Measurements from ENCODE around the gene GULP1. TPM values are rescaled to one million over a fixed set of nuclear protein-coding genes. Genes with fewer than 3 reads are reported as not detected.

GULP1 gene
- total RNA-seq, 1 donor from 2014 or later: 39.4 TPM

DNA sequence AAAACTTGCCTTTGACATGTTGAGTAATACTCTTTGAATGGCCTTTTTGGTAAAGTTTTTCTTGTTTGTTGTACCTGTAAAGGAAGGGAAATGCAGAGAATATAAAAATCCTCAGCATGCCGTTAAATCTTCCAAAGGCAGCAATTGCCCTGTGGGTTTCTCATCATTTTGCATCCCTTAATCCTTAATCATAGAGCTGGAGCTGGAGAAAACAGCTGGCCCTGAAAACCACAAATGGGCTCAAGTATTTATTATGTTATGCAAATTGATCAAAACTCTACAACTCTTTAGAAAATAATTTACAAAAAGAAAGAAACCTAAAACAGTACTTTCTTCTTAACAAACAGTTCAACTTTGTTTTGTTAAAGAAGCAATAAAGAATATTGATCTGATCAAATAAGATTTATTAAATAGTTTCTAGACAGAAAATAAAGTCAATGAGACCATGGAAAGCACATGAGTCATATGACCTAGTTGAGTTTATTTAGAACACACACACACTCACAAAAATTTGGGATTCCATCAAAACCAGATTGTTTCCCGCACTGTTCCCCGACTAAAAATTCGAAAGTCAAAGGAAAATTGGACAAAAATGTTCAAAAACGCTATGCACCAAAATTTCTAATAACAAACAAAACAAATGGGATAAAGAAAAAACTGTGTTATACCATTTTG lies 309.0 kb downstream of the GULP1 start:
- Histone ChIP-seq H3K4me3 (ENCODE audit: insufficient read depth, low read depth, low read length) (no peak overlapping the region), H3K4me1 (ENCODE audit: insufficient read depth, low read length) (peaks cover 6% of the 10 kb centered on the region), H4K20me1 (ENCODE audit: insufficient read depth, low read length) (no peaks in the 10 kb centered on the region), H3K36me3 (ENCODE audit: insufficient read depth, low read length) (no peaks in the 10 kb centered on the region), H3K79me2 (ENCODE audit: insufficient read depth, low read length) (no peaks in the 10 kb centered on the region), H2AFZ (ENCODE audit: low read depth, low read length) (no peak overlapping the region), H3K9me3 (ENCODE audit: insufficient read depth, low read depth, low read length) (no peaks in the 10 kb centered on the region), H3K9ac (ENCODE audit: low read length) (no peak overlapping the region), H3K4me2 (ENCODE audit: low read length) (peak overlapping the region; percentile 2), H3K27ac (ENCODE audit: low read depth, low read length) (peak overlapping the region; percentile 32), H3K27me3 (ENCODE audit: insufficient read depth, low read length) (no peaks in the 10 kb centered on the region)
- no peaks in the 10 kb centered on the region for H3K36me3 Mint-ChIP-seq (ENCODE audit: low read depth, unreplicated experiment)
- no peaks in the 10 kb centered on the region for H3K27me3 Mint-ChIP-seq (ENCODE audit: low read depth, unreplicated experiment)
- TF ChIP-seq, protein P1, sequence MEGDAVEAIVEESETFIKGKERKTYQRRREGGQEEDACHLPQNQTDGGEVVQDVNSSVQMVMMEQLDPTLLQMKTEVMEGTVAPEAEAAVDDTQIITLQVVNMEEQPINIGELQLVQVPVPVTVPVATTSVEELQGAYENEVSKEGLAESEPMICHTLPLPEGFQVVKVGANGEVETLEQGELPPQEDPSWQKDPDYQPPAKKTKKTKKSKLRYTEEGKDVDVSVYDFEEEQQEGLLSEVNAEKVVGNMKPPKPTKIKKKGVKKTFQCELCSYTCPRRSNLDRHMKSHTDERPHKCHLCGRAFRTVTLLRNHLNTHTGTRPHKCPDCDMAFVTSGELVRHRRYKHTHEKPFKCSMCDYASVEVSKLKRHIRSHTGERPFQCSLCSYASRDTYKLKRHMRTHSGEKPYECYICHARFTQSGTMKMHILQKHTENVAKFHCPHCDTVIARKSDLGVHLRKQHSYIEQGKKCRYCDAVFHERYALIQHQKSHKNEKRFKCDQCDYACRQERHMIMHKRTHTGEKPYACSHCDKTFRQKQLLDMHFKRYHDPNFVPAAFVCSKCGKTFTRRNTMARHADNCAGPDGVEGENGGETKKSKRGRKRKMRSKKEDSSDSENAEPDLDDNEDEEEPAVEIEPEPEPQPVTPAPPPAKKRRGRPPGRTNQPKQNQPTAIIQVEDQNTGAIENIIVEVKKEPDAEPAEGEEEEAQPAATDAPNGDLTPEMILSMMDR (IDR thresholded peaks at IDR 0.05; ENCODE audit: insufficient read depth, low read depth, low read length): no peak
- TF ChIP-seq EZH2 (IDR thresholded peaks at IDR 0.05; ENCODE audit: insufficient read depth, low read length): no peak
- no peak overlapping the region for H3K4me3 Mint-ChIP-seq (ENCODE audit: unreplicated experiment)
- H3K9me3 Mint-ChIP-seq (ENCODE audit: unreplicated experiment): peaks cover 3% of the 10 kb centered on the region
- FAIRE-seq (no peak), DNase-seq (ENCODE audit: low read depth) (peak; percentile 90)
- peak overlapping the region; percentile 85 for H3K27ac Mint-ChIP-seq (ENCODE audit: unreplicated experiment)
- peaks cover 36% of the 10 kb centered on the region for H3K4me1 Mint-ChIP-seq (ENCODE audit: low read depth, unreplicated experiment)

GRCh38 chr2:188601391-188601790 lies 309.7 kb downstream of the GULP1 start:
- H3K27ac Mint-ChIP-seq (ENCODE audit: unreplicated experiment): peak overlapping the region; percentile 85

More at GRCh38 chr2:188601391-188601790, 309.7 kb downstream of the GULP1 start:
- H3K36me3 Mint-ChIP-seq (ENCODE audit: low read depth, unreplicated experiment): no peaks in the 10 kb centered on the region
- FAIRE-seq: no peak
- Histone ChIP-seq H2AFZ (ENCODE audit: low read depth, low read length) (no peak overlapping the region), H3K9me3 (ENCODE audit: insufficient read depth, low read depth, low read length) (no peaks in the 10 kb centered on the region), H3K4me2 (ENCODE audit: low read length) (no peak overlapping the region), H3K4me3 (ENCODE audit: insufficient read depth, low read depth, low read length) (no peak overlapping the region), H3K27me3 (ENCODE audit: insufficient read depth, low read length) (no peaks in the 10 kb centered on the region), H3K27ac (ENCODE audit: low read depth, low read length) (no peak overlapping the region), H3K36me3 (ENCODE audit: insufficient read depth, low read length) (no peaks in the 10 kb centered on the region), H4K20me1 (ENCODE audit: insufficient read depth, low read length) (no peaks in the 10 kb centered on the region), H3K4me1 (ENCODE audit: insufficient read depth, low read length) (peaks cover 6% of the 10 kb centered on the region), H3K9ac (ENCODE audit: low read length) (no peak overlapping the region), H3K79me2 (ENCODE audit: insufficient read depth, low read length) (no peaks in the 10 kb centered on the region)
- peak; percentile 67 for DNase-seq (ENCODE audit: low read depth)
- H3K4me1 Mint-ChIP-seq (ENCODE audit: low read depth, unreplicated experiment): peaks cover 36% of the 10 kb centered on the region
- TF ChIP-seq, protein P1 (IDR thresholded peaks at IDR 0.05; ENCODE audit: insufficient read depth, low read depth, low read length): no peak
- TF ChIP-seq EZH2 (IDR thresholded peaks at IDR 0.05; ENCODE audit: insufficient read depth, low read length): no peak
- no peaks in the 10 kb centered on the region for H3K27me3 Mint-ChIP-seq (ENCODE audit: low read depth, unreplicated experiment)
- H3K9me3 Mint-ChIP-seq (ENCODE audit: unreplicated experiment): peaks cover 3% of the 10 kb centered on the region
- no peak overlapping the region for H3K4me3 Mint-ChIP-seq (ENCODE audit: unreplicated experiment)

Measured in astrocyte (in vitro differentiated cells and primary cell).